Caco-2 (cell line): ENCODE data around the gene CR2. TPM values are rescaled to one million over a fixed set of nuclear protein-coding genes. Genes with fewer than 3 reads are reported as not detected.

Experiments used
- BruUV-seq: library from RNA; stranded (reverse); fragments of 400-500 nt; replicated peaks from 2 replicates; lab custom pipeline; 2021; lab: Mats Ljungman, UMichigan
- CTCF ChIA-PET: fragments of 300-600 bp; sonication (Branson Sonifier 250); formaldehyde crosslinking; loops from one replicate; lab custom pipeline; 2022; ENCODE audit warnings: antibody characterized with exemption; lab: Charles Lee
- POLR2A ChIA-PET: fragments of 300-600 bp; sonication (Branson Sonifier 250); formaldehyde crosslinking; loops from one replicate; lab custom pipeline; 2022; ENCODE audit warnings: antibody characterized with exemption; lab: Charles Lee
- DNase-seq, 2 experiments: peaks; one replicate each; pipeline versions ENCODE4 v3.0.0 to v3.0.0-alpha.2; 2020 to 2022
- H3K27me3 ChIP-seq: replicated peaks from 2 replicates; pipeline ENCODE4 v1.6.0; 2011; ENCODE audit warnings: low read length; ENCODE audit not compliant: control insufficient read depth, insufficient read depth
- H3K36me3 ChIP-seq: 2 replicates; pipeline ENCODE4 v1.5.1; 2011; ENCODE audit warnings: low read length; ENCODE audit not compliant: control insufficient read depth, insufficient read depth
- H3K4me1 ChIP-seq: fragments of 250-450 bp; sonication (Bioruptor Pico); 2 replicates; pipeline ENCODE4 v1.5.1; 2020; ENCODE audit warnings: mild to moderate bottlenecking
- H3K4me3 ChIP-seq: 2 replicates; pipeline ENCODE4 v1.5.1; 2011; ENCODE audit warnings: low read depth, mild to moderate bottlenecking, control low read depth, low read length
- H3K9me3 ChIP-seq: fragments of 250-450 bp; sonication (Bioruptor Pico); 2 replicates; pipeline ENCODE4 v1.5.1; 2020; ENCODE audit warnings: mild to moderate bottlenecking, moderate library complexity
- H3K27ac Mint-ChIP-seq: one replicate; pipeline ENCODE4 v1.8.0; 2022; ENCODE audit warnings: mixed read lengths; ENCODE audit not compliant: unreplicated experiment
- H3K27me3 Mint-ChIP-seq: one replicate; pipeline ENCODE4 v1.8.0; 2022; ENCODE audit warnings: mixed read lengths; ENCODE audit not compliant: insufficient read depth, unreplicated experiment
- H3K36me3 Mint-ChIP-seq: one replicate; pipeline ENCODE4 v1.8.0; 2022; ENCODE audit warnings: mild to moderate bottlenecking, mixed read lengths; ENCODE audit not compliant: insufficient read depth, unreplicated experiment
- H3K4me1 Mint-ChIP-seq: one replicate; pipeline ENCODE4 v1.8.0; 2022; ENCODE audit warnings: low read depth, mixed read lengths; ENCODE audit not compliant: unreplicated experiment
- H3K4me3 Mint-ChIP-seq: one replicate; pipeline ENCODE4 v1.8.0; 2022; ENCODE audit warnings: mild to moderate bottlenecking, moderate library complexity, mixed read lengths; ENCODE audit not compliant: unreplicated experiment
- H3K9me3 Mint-ChIP-seq: one replicate; pipeline ENCODE4 v1.8.0; 2022; ENCODE audit warnings: mixed read lengths; ENCODE audit not compliant: unreplicated experiment
- intact Hi-C: fragments of 100-400 bp; cut with micrococcal nuclease; formaldehyde crosslinking; loops from one replicate; pipeline ENCODE4 v1.10.0; 2022; ENCODE audit not compliant: unreplicated experiment
- total RNA-seq: library from RNA; stranded (reverse); gene quantifications from 2 replicates; pipeline ENCODE4 v1.2.3, GENCODE V29; 2022
- TF ChIP-seq, protein P1 (sequence below), 2 experiments: fragments of 200-600 bp in 1 of 2; IDR thresholded peaks; 1 replicate in 1 of 2; 2 replicates in 1 of 2; pipeline versions ENCODE4 v1.5.1 to v1.8.0; 2011 to 2022; ENCODE audit warnings: antibody characterized with exemption in 1 of 2, control low read depth in 1 of 2, inconsistent platforms in 1 of 2, low read depth in 1 of 2, low read length in 1 of 2, mild to moderate bottlenecking in 1 of 2, moderate library complexity in 1 of 2; ENCODE audit not compliant: insufficient read depth in 1 of 2, severe bottlenecking in 1 of 2, unreplicated experiment in 1 of 2

The CR2 gene
- total RNA-seq, 1 experiment from 2014 or later = 0.34 TPM

DNA sequence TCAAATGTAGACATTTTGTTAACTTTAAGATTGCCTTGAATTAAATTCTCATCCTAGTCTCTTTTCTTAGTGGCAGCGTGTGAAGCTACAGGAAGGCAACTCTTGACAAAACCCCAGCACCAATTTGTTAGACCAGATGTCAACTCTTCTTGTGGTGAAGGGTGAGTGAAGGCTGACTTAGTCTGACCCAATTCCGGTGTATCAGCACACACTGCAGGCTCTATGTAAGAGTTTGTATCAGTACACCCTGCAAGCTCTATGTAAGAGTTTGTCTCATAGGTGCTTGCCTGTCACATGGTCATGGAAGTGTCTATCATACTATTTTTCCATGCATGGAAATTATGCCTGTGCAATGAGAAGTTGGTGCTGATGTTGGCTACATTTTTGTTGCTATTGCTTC, 16.8 kb downstream of the CR2 start:
- Mint-ChIP-seq H3K9me3 (no peaks in the 10 kb centered on the region), H3K4me3 (no peak overlapping the region), H3K27me3 (peaks cover 20% of the 10 kb centered on the region), H3K4me1 (no peaks in the 10 kb centered on the region), H3K36me3 (no peaks in the 10 kb centered on the region), H3K27ac (no peak overlapping the region)
- Histone ChIP-seq H3K27me3 (no peaks in the 10 kb centered on the region), H3K4me3 (no peak overlapping the region), H3K9me3 (no peaks in the 10 kb centered on the region), H3K36me3 (no peaks in the 10 kb centered on the region), H3K4me1 (no peaks in the 10 kb centered on the region)
- TF ChIP-seq, protein P1, sequence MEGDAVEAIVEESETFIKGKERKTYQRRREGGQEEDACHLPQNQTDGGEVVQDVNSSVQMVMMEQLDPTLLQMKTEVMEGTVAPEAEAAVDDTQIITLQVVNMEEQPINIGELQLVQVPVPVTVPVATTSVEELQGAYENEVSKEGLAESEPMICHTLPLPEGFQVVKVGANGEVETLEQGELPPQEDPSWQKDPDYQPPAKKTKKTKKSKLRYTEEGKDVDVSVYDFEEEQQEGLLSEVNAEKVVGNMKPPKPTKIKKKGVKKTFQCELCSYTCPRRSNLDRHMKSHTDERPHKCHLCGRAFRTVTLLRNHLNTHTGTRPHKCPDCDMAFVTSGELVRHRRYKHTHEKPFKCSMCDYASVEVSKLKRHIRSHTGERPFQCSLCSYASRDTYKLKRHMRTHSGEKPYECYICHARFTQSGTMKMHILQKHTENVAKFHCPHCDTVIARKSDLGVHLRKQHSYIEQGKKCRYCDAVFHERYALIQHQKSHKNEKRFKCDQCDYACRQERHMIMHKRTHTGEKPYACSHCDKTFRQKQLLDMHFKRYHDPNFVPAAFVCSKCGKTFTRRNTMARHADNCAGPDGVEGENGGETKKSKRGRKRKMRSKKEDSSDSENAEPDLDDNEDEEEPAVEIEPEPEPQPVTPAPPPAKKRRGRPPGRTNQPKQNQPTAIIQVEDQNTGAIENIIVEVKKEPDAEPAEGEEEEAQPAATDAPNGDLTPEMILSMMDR (IDR thresholded peaks at IDR 0.05; ENCODE audit: insufficient read depth in 1 of 2, low read depth in 1 of 2, low read length in 1 of 2, severe bottlenecking in 1 of 2, unreplicated experiment in 1 of 2) = no peak
- ChIA-PET CTCF (no interaction called here), POLR2A (interaction anchor here (0.5 kb wide), 1 partner anchor 23 kb away, joined by 11 read pairs; no protein-coding TSS in a partner anchor)
- BruUV-seq = no TSS peak
- DNase-seq = no peak
- intact Hi-C loops = no loop called here

DNA sequence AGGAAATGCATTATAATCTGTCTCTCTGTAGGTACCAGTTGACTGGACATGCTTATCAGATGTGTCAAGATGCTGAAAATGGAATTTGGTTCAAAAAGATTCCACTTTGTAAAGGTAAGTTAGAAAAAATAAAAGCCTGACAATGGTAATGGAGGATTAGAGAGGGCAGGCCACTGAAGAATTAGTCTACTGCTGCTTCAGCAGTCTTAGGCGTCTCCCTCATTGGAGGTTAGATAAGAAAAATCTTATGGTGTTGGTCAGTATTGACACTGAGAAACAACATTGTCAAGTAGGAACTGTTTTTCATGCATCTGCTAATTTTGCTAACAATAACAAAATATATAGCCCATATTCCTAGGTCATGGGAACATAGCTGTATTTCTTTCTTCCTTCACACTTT, 20.1 kb downstream of the CR2 start:
- no peaks in the 10 kb centered on the region for H3K9me3 ChIP-seq
- Mint-ChIP-seq H3K27me3 (peaks cover 12% of the 10 kb centered on the region), H3K9me3 (no peaks in the 10 kb centered on the region), H3K4me3 (no peak overlapping the region), H3K27ac (no peak overlapping the region), H3K4me1 (no peaks in the 10 kb centered on the region), H3K36me3 (no peaks in the 10 kb centered on the region)
- ChIA-PET CTCF (no interaction called here), POLR2A (no interaction called here)
- TF ChIP-seq, protein P1 (IDR thresholded peaks at IDR 0.05; ENCODE audit: insufficient read depth in 1 of 2, low read depth in 1 of 2, low read length in 1 of 2, severe bottlenecking in 1 of 2, unreplicated experiment in 1 of 2) = no peak
- no peaks in the 10 kb centered on the region for H3K27me3 ChIP-seq
- H3K36me3 ChIP-seq = no peaks in the 10 kb centered on the region
- no peak overlapping the region for H3K4me3 ChIP-seq
- no peak for DNase-seq
- intact Hi-C loops = no loop called here
- H3K4me1 ChIP-seq = no peaks in the 10 kb centered on the region
- no TSS peak for BruUV-seq

DNA sequence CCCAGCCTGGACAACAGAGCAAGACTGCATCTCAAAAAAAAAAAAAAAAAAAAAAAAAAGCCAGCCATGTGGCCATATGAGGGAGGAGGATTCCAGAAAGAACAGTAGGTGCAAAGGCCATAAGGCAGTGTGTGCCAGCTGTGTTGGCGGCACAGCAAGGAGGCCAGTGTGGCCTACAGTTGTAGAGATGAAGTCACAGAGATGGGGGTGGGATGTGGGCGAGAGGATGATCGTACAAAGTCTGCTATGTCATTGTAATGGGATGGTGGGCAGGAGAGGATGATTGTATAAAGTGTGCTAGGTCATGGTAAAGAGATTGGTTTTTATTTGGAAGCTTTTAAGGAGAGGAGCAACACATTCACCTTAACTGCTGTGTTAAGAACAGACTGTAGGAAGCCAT, 32.1 kb downstream of the CR2 start:
- Mint-ChIP-seq H3K36me3 (no peaks in the 10 kb centered on the region), H3K27ac (no peak overlapping the region), H3K27me3 (peaks cover 26% of the 10 kb centered on the region), H3K4me1 (no peaks in the 10 kb centered on the region), H3K4me3 (no peak overlapping the region), H3K9me3 (no peaks in the 10 kb centered on the region)
- no peaks in the 10 kb centered on the region for H3K27me3 ChIP-seq
- H3K36me3 ChIP-seq = no peaks in the 10 kb centered on the region
- intact Hi-C loops = no loop called here
- no peaks in the 10 kb centered on the region for H3K9me3 ChIP-seq
- ChIA-PET POLR2A (no interaction called here), CTCF (no interaction called here)
- H3K4me1 ChIP-seq = no peaks in the 10 kb centered on the region
- H3K4me3 ChIP-seq = no peak overlapping the region
- no peak for DNase-seq
- TF ChIP-seq, protein P1 (IDR thresholded peaks at IDR 0.05; ENCODE audit: insufficient read depth in 1 of 2, low read depth in 1 of 2, low read length in 1 of 2, severe bottlenecking in 1 of 2, unreplicated experiment in 1 of 2) = no peak
- BruUV-seq = no TSS peak
